ENCODE measurements around the gene RIMBP2.
"Not testable (repeated sequence)": the region's sequence is repeated elsewhere in the genome, so short reads cannot be mapped to it uniquely, and the experiment has no call there.

The RIMBP2 gene

GRCh38 chr12:130655010-130655409, 61.1 kb downstream of the RIMBP2 start:
- DNase-seq = no peak

- DNase-seq = no peak
Measured at GRCh38 chr12:130651188-130651959, 64.7 kb downstream of the RIMBP2 start.

- no peak for DNase-seq
Measured at GRCh38 chr12:130650131-130650530, 66.0 kb downstream of the RIMBP2 start.

GRCh38 chr12:130649101-130650045, 66.7 kb downstream of the RIMBP2 start:
- DNase-seq = no peak

- DNase-seq = no peak
Measured at GRCh38 chr12:130647814-130648213, 68.3 kb downstream of the RIMBP2 start.

- DNase-seq = no peak
Measured at GRCh38 chr12:130646716-130647370, 69.3 kb downstream of the RIMBP2 start.

- DNase-seq = not testable (repeated sequence)
Measured at GRCh38 chr12:130646191-130646590, 69.9 kb downstream of the RIMBP2 start.

GRCh38 chr12:130645751-130646150, 70.3 kb downstream of the RIMBP2 start:
- DNase-seq = no peak

GRCh38 chr12:130644566-130644965, 71.5 kb downstream of the RIMBP2 start:
- DNase-seq = no peak

GRCh38 chr12:130644146-130644545, 72.0 kb downstream of the RIMBP2 start:
- no peak for DNase-seq

GRCh38 chr12:130642856-130643255, 73.2 kb downstream of the RIMBP2 start:
- DNase-seq = no peak

- no peak for DNase-seq
Measured at GRCh38 chr12:130641533-130642184, 74.4 kb downstream of the RIMBP2 start.

- DNase-seq = no peak
Measured at GRCh38 chr12:130640901-130641300, 75.2 kb downstream of the RIMBP2 start.

- no peak for DNase-seq
Measured at GRCh38 chr12:130640496-130640895, 75.6 kb downstream of the RIMBP2 start.

GRCh38 chr12:130639476-130640424, 76.3 kb downstream of the RIMBP2 start:
- DNase-seq = no peak

GRCh38 chr12:130636370-130636769, 79.7 kb downstream of the RIMBP2 start:
- no peak for DNase-seq

GRCh38 chr12:130634866-130635265, 81.2 kb downstream of the RIMBP2 start:
- no peak for DNase-seq

- DNase-seq = no peak
Measured at GRCh38 chr12:130633771-130634170, 82.3 kb downstream of the RIMBP2 start.

- no peak for DNase-seq
Measured at GRCh38 chr12:130632642-130633041, 83.5 kb downstream of the RIMBP2 start.

GRCh38 chr12:130628304-130628703, 87.8 kb downstream of the RIMBP2 start:
- no peak for DNase-seq

GRCh38 chr12:130627175-130627574, 88.9 kb downstream of the RIMBP2 start:
- no peak for DNase-seq

GRCh38 chr12:130626601-130627000, 89.5 kb downstream of the RIMBP2 start:
- no peak for DNase-seq
